HepG2 (cell line): ENCODE measurements around the gene NCOA1. TPM values are rescaled to one million over a fixed set of nuclear protein-coding genes. Genes with fewer than 3 reads are reported as not detected.

Experiments used
- ATAC-seq: fragments of 200-7000 bp; cut with Tn5 transposase; 3 replicates; pipeline ENCODE4 v1.9.1; 2020; ENCODE audit warnings: mild to moderate bottlenecking, moderate library complexity
- BruUV-seq: library from RNA; stranded (reverse); fragments of 400-500 nt; replicated peaks from 2 replicates; lab custom pipeline; 2021; lab: Mats Ljungman, UMichigan
- CTCF ChIA-PET: fragments of 300-600 bp; formaldehyde crosslinking; extraction: SDS; loops from one replicate; lab custom pipeline; 2021; ENCODE audit warnings: low total read pairs, inconsistent platforms, low intra/inter-chr PET ratio; lab: Yijun Ruan, JAX
- POLR2A ChIA-PET: fragments of 350-600 bp; sonication (Branson Sonifier 250); formaldehyde crosslinking; loops from one replicate; lab custom pipeline; 2020; ENCODE audit warnings: antibody characterized with exemption, inconsistent platforms; lab: Yijun Ruan, JAX
- DNase-seq: peaks from one replicate; pipeline ENCODE4 v3.0.0-alpha.2; 2015; ENCODE audit warnings: low spot score
- FAIRE-seq: peaks from 3 replicates; lab custom pipeline; 2011; peaks lifted over from hg19 to GRCh38; lab: Jason Lieb, UNC
- H2AFZ ChIP-seq: one replicate; pipeline ENCODE4 v1.6.1; 2011; ENCODE audit warnings: low read length, inconsistent platforms
- H3K27ac ChIP-seq: fragments of 300-600 bp; 3 replicates; pipeline ENCODE4 v1.8.0; 2011; ENCODE audit warnings: mixed run types, mild to moderate bottlenecking, mixed read lengths, low read length, inconsistent platforms; ENCODE audit not compliant: insufficient read depth; ENCODE audit errors: extremely low read length
- H3K27me3 ChIP-seq, 2 experiments: fragments of 200-600 bp in 1 of 2; 2 replicates in 1 of 2; 3 replicates in 1 of 2; pipeline versions ENCODE4 v1.6.0 to v1.8.0; 2011; ENCODE audit warnings: low read length in 2 of 2, mild to moderate bottlenecking in 2 of 2, moderate library complexity in 2 of 2, inconsistent platforms in 1 of 2; ENCODE audit not compliant: insufficient read depth in 2 of 2, control insufficient read depth in 1 of 2
- H3K36me3 ChIP-seq, 2 experiments: fragments of 200-600 bp in 1 of 2; replicated peaks in 1 of 2; 2 replicates in 1 of 2; 3 replicates in 1 of 2; pipeline versions ENCODE4 v1.5.1 to v1.8.0; 2011; ENCODE audit warnings: low read length in 2 of 2, inconsistent platforms in 1 of 2; ENCODE audit not compliant: insufficient read depth in 2 of 2, control insufficient read depth in 1 of 2
- H3K4me1 ChIP-seq: 2 replicates; pipeline ENCODE4 v1.5.1; 2012; ENCODE audit warnings: low read length, inconsistent platforms; ENCODE audit not compliant: insufficient read depth
- H3K4me2 ChIP-seq: 2 replicates; pipeline ENCODE4 v1.6.0; 2011; ENCODE audit warnings: low read depth, low read length, inconsistent platforms
- H3K4me3 ChIP-seq, 3 experiments: fragments of 200-600 bp in 1 of 3; sonication (generic), shearing (Covaris generic) in 1 of 3; replicated peaks in 1 of 3; 2 replicates each; pipeline ENCODE4 v1.5.1; 2011 to 2016; ENCODE audit warnings: low read length in 3 of 3, inconsistent platforms in 2 of 3, low read depth in 2 of 3, mild to moderate bottlenecking in 2 of 3, control low read depth in 1 of 3, mixed read lengths in 1 of 3; ENCODE audit not compliant: insufficient read depth in 1 of 3
- H3K79me2 ChIP-seq: one replicate; pipeline ENCODE4 v1.6.1; 2011; ENCODE audit warnings: low read length, inconsistent platforms; ENCODE audit not compliant: insufficient read depth
- H3K9ac ChIP-seq: 2 replicates; pipeline ENCODE4 v1.6.0; 2011; ENCODE audit warnings: mild to moderate bottlenecking, low read depth, low read length, inconsistent platforms; ENCODE audit not compliant: insufficient read depth
- H3K9me3 ChIP-seq: 2 replicates; pipeline ENCODE4 v1.5.1; 2012; ENCODE audit warnings: mild to moderate bottlenecking, low read length
- H4K20me1 ChIP-seq: 2 replicates; pipeline ENCODE4 v1.6.0; 2011; ENCODE audit warnings: inconsistent platforms, mild to moderate bottlenecking, low read length, moderate library complexity; ENCODE audit not compliant: insufficient read depth
- ARNT2 ChIP-seq: sonication (generic); formaldehyde crosslinking; IDR thresholded peaks from 2 replicates; pipeline ENCODE4 v1.8.0; 2022; ENCODE audit warnings: mild to moderate bottlenecking, low read depth, missing genetic modification reagents, moderate library complexity
- ASH2L ChIP-seq: fragments of 300-600, 200-600 bp; sonication (generic); IDR thresholded peaks from 2 replicates; pipeline ENCODE4 v1.7.0; 2017; ENCODE audit warnings: low read depth, mild to moderate bottlenecking, moderate library complexity, mixed read lengths, low read length; ENCODE audit not compliant: insufficient read length
- CEBPB ChIP-seq: IDR thresholded peaks from 2 replicates; pipeline ENCODE4 v1.6.1; 2011; ENCODE audit warnings: low read depth, low read length, improper control_type of control experiment, borderline replicate concordance
- CREM ChIP-seq, 2 experiments: sonication (generic) in 1 of 2; formaldehyde crosslinking in 1 of 2; IDR thresholded peaks; 2 replicates each; pipeline versions ENCODE4 v1.4.0 to v1.6.1; 2016 to 2020; ENCODE audit warnings: antibody characterized with exemption in 1 of 2, mild to moderate bottlenecking in 1 of 2, missing genetic modification reagents in 1 of 2
- DMTF1 ChIP-seq: sonication (generic); formaldehyde crosslinking; IDR thresholded peaks from 2 replicates; pipeline ENCODE4 v1.4.0; 2020; ENCODE audit warnings: mild to moderate bottlenecking, missing genetic modification reagents
- HNRNPLL ChIP-seq: fragments of 200-400 bp; formaldehyde crosslinking; IDR thresholded peaks from 2 replicates; pipeline ENCODE4 v1.6.1; 2017; ENCODE audit warnings: mild to moderate bottlenecking, low read depth, low read length; ENCODE audit not compliant: poor library complexity, severe bottlenecking
- NR2C2 ChIP-seq: sonication (generic); formaldehyde crosslinking; IDR thresholded peaks from 2 replicates; pipeline ENCODE4 v1.4.0; 2020; ENCODE audit warnings: missing genetic modification reagents, mild to moderate bottlenecking, moderate library complexity, borderline replicate concordance
- PHB2 ChIP-seq: fragments of 450-650 bp; IDR thresholded peaks from 2 replicates; pipeline ENCODE4 v1.6.1; 2018; ENCODE audit not compliant: partially characterized antibody
- SMARCE1 ChIP-seq: fragments of 450-650 bp; IDR thresholded peaks from 2 replicates; pipeline ENCODE4 v1.6.1; 2017; ENCODE audit warnings: borderline replicate concordance
- THAP9 ChIP-seq: sonication (generic); formaldehyde crosslinking; IDR thresholded peaks from 2 replicates; pipeline ENCODE4; 2020; ENCODE audit warnings: missing genetic modification reagents, mild to moderate bottlenecking, borderline replicate concordance
- ZBTB34 ChIP-seq: sonication (generic); formaldehyde crosslinking; IDR thresholded peaks from 2 replicates; pipeline ENCODE4 v1.8.0; 2022; ENCODE audit warnings: mild to moderate bottlenecking, missing genetic modification reagents
- ZNF230 ChIP-seq: sonication (generic); formaldehyde crosslinking; IDR thresholded peaks from 2 replicates; pipeline ENCODE4 v1.4.0; 2020; ENCODE audit warnings: mild to moderate bottlenecking, missing genetic modification reagents
- ZNF720 ChIP-seq: sonication (generic); formaldehyde crosslinking; IDR thresholded peaks from 2 replicates; pipeline ENCODE4 v1.4.0; 2020; ENCODE audit warnings: missing genetic modification reagents
- ZSCAN9 ChIP-seq: IDR thresholded peaks from 2 replicates; pipeline ENCODE4 v1.6.1; 2016; ENCODE audit warnings: borderline replicate concordance
- WGBS: methylation state at CpG from one replicate; pipeline ENCODE4 v1.1.6; 2017; ENCODE audit warnings: low lambda C conversion rate; 5-methylcytosine and 5-hydroxymethylcytosine counted together
- in situ Hi-C: cut with HindIII; loops from 2 replicates; pipeline ENCODE4 v1.10.0; 2017; ENCODE audit warnings: low pct_unique_long_range_greater_than_20kb; ENCODE audit not compliant: extremely low pct_ligation_motif_present
- intact Hi-C: fragments of 100-400 bp; cut with micrococcal nuclease; formaldehyde crosslinking; loops from one replicate; pipeline ENCODE4 v1.10.0; 2022; ENCODE audit not compliant: unreplicated experiment
- polyA plus RNA-seq, 8 experiments: library from polyadenylated mRNA; depleted of rRNA in 3 of 8; stranded (reverse) in 7 of 8; unstranded in 1 of 8; fragments of >200 nt; fragmentation: Illumina TruSeq in 4 of 8; extraction: Trizol in 4 of 8; gene quantifications; 2 replicates each; pipeline versions ENCODE4 v1.2.1 to v1.2.3, GENCODE V29; 2011 to 2016; ENCODE audit warnings: low read depth in 4 of 8, missing spikeins in 1 of 8, mixed read lengths in 1 of 8; ENCODE audit not compliant: insufficient read depth in 1 of 8
- total RNA-seq, 5 experiments: library from RNA; depleted of rRNA; stranded (reverse); fragments of >200 nt; fragmentation: Illumina TruSeq; extraction: Trizol; gene quantifications; 2 replicates each; pipeline ENCODE4 v1.2.3, GENCODE V29; 2016; ENCODE audit warnings: low read depth in 1 of 5

NCOA1 gene
- total and polyA plus RNA-seq, 2 of the 13 experiments (the other 11 are each of a cell fraction or from before 2014, with no cell fraction given) = 10.0 to 10.4 TPM

GRCh38 chr2:24521975-24522639 is 31.1 kb downstream of the NCOA1 start:
- no peak overlapping the region for H3K27ac ChIP-seq
- no peak for TF ChIP-seq CEBPB
- no peak for TF ChIP-seq SMARCE1
- TF ChIP-seq ZNF720 (CRISPR knock-in tag) = no peak
- no peak for TF ChIP-seq DMTF1 (CRISPR knock-in tag)
- no peak for TF ChIP-seq NR2C2 (CRISPR knock-in tag)
- no peak for TF ChIP-seq CREM (IDR thresholded peaks at IDR 0.05)
- TF ChIP-seq CREM (CRISPR knock-in tag; IDR thresholded peaks at IDR 0.05) = no peak
- TF ChIP-seq ZSCAN9 (CRISPR knock-in tag) = no peak
- TF ChIP-seq ASH2L = no peak
- TF ChIP-seq PHB2 = no peak
- no peak for TF ChIP-seq THAP9 (CRISPR knock-in tag)
- no peak for TF ChIP-seq ARNT2 (CRISPR knock-in tag)
- no peak for TF ChIP-seq HNRNPLL
- TF ChIP-seq ZBTB34 (CRISPR knock-in tag) = no peak
- TF ChIP-seq ZNF230 (CRISPR knock-in tag) = no peak
- TF ChIP-seq, all 625 proteins: peak for 0
- Histone ChIP-seq H3K27me3 (no peaks in the 10 kb centered on the region), H3K4me2 (no peak overlapping the region), H2AFZ (no peak overlapping the region), H4K20me1 (no peaks in the 10 kb centered on the region), H3K9ac (no peak overlapping the region), H3K9me3 (no peaks in the 10 kb centered on the region), H3K4me1 (no peaks in the 10 kb centered on the region), H3K4me3 (no peak overlapping the region), H3K36me3 (no peaks in the 10 kb centered on the region), H3K79me2 (no peaks in the 10 kb centered on the region)
- POLR2A ChIA-PET = no interaction called here
- no peak for DNase-seq
- CTCF ChIA-PET = no interaction called here
- ATAC-seq = no peak
- no peak for FAIRE-seq
- WGBS = 70% methylated on average over 3 of the region's 3 CpGs
- no TSS peak for BruUV-seq
- intact Hi-C loops = no loop called here
- in situ Hi-C loops = no loop called here
